ENCODE data around the gene RBM22. TPM values are rescaled to one million over a fixed set of nuclear protein-coding genes. Genes with fewer than 3 reads are reported as not detected.

Gene RBM22
- total and polyA plus RNA-seq, 2 of the 4 experiments (the other 2 are of a cell fraction), result 26.2 to 34.2 TPM

- intact Hi-C loops (cut with micrococcal nuclease) (no loop called here), in situ Hi-C loops (cut with MboI; ENCODE audit: low sequenced_read_pairs) (no loop called here), dilution Hi-C loops (cut with HindIII; ENCODE audit: low sequenced_read_pairs, unreplicated experiment) (no loop called here)
- Histone ChIP-seq H3K27ac (ENCODE audit: insufficient read depth, low read length) (no peak overlapping the region), H3K27me3 (ENCODE audit: control insufficient read depth, insufficient read depth, low read length) (no peaks in the 10 kb centered on the region), H3K9me3 (ENCODE audit: control insufficient read depth, insufficient read depth, low read length) (peaks cover 4% of the 10 kb centered on the region; the same call in 1 of the 2 replicates), H2BK20ac (ENCODE audit: low read depth, low read length) (no peak overlapping the region), H3K4me1 (ENCODE audit: control insufficient read depth, insufficient read depth, low read length) (no peaks in the 10 kb centered on the region), H3K79me1 (ENCODE audit: low read depth in 1 of 2, low read length in 2 of 2) (peaks cover 20 to 35% of the 10 kb centered on the region in 2 experiments), H3K4me3 (ENCODE audit: insufficient read depth, low read depth, low read length) (no peak overlapping the region), H2AK5ac (ENCODE audit: low read depth, low read length) (no peak overlapping the region), H3K14ac (replicated peaks; ENCODE audit: low read depth, low read length) (no peak overlapping the region), H4K91ac (ENCODE audit: insufficient read depth, low read depth, low read length) (no peak overlapping the region), H4K5ac (ENCODE audit: low read depth, low read length) (no peak overlapping the region), H3K36me3 (ENCODE audit: control insufficient read depth, insufficient read depth, low read length) (peaks cover 18% of the 10 kb centered on the region), H2BK120ac (ENCODE audit: low read depth, low read length) (no peak overlapping the region), H2AK9ac (replicated peaks; ENCODE audit: low read depth, low read length, poor library complexity) (no peak overlapping the region), H3K4me2 (ENCODE audit: low read depth, low read length) (no peak overlapping the region), H3K4ac (ENCODE audit: low read depth, low read length) (no peak overlapping the region), H3K23ac (ENCODE audit: low read depth, low read length) (no peak overlapping the region), H2BK5ac (ENCODE audit: low read depth, low read length, poor library complexity, severe bottlenecking) (no peak overlapping the region), H3K56ac (ENCODE audit: extremely low read depth, insufficient read depth, low read length) (no peak overlapping the region), H2BK15ac (ENCODE audit: low read depth, low read length) (no peak overlapping the region), H4K20me1 (ENCODE audit: insufficient read depth, low read length) (peaks cover 16% of the 10 kb centered on the region), H3K18ac (ENCODE audit: low read depth, low read length) (no peak overlapping the region), H3K9me1 (ENCODE audit: insufficient read depth, low read length) (no peaks in the 10 kb centered on the region; the same call in 1 of the 2 replicates), H2AFZ (replicated peaks; ENCODE audit: low read length, poor library complexity) (no peak overlapping the region), H3K9ac (ENCODE audit: low read depth, low read length) (no peak overlapping the region), H4K8ac (ENCODE audit: low read depth in 2 of 2, low read length in 2 of 2) (no peak overlapping the region)
- ATAC-seq (ENCODE audit: low read depth) (no peak), DNase-seq (no peak)
- 90% methylated on average over 2 of the region's 7 CpGs; no CpG with 5 or more reads in 1 of the 2 experiments for WGBS, 2 experiments (ENCODE audit: extremely low coverage in 2 of 2, insufficient read length in 1 of 2)
- BruUV-seq (replicated peaks), result no TSS peak
- ChIA-PET CTCF (interaction anchor here (0.7 kb wide), 1 partner anchor 176 kb away, joined by 4 read pairs; no protein-coding TSS in a partner anchor), POLR2A (ENCODE audit: unreplicated experiment) (no interaction called here)
- no peak for TF ChIP-seq RFX5 (IDR thresholded peaks at IDR 0.05; ENCODE audit: low read depth, low read length)
- no peak for TF ChIP-seq CEBPB (IDR thresholded peaks at IDR 0.05; ENCODE audit: low read depth, low read length)
- TF ChIP-seq, protein P1, sequence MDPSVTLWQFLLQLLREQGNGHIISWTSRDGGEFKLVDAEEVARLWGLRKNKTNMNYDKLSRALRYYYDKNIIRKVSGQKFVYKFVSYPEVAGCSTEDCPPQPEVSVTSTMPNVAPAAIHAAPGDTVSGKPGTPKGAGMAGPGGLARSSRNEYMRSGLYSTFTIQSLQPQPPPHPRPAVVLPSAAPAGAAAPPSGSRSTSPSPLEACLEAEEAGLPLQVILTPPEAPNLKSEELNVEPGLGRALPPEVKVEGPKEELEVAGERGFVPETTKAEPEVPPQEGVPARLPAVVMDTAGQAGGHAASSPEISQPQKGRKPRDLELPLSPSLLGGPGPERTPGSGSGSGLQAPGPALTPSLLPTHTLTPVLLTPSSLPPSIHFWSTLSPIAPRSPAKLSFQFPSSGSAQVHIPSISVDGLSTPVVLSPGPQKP (IDR thresholded peaks at IDR 0.05; ENCODE audit: borderline replicate concordance, low read depth, low read length), result no peak
- TF ChIP-seq MXI1 (IDR thresholded peaks at IDR 0.05; ENCODE audit: borderline replicate concordance, low read depth, low read length), result no peak
- TF ChIP-seq FOS (IDR thresholded peaks at IDR 0.05; ENCODE audit: low read depth, low read length), result no peak
- no peak for TF ChIP-seq CHD1 (IDR thresholded peaks at IDR 0.05; ENCODE audit: low read depth, low read length)
- no peak for TF ChIP-seq MAZ (IDR thresholded peaks at IDR 0.05; ENCODE audit: borderline replicate concordance, low read depth, low read length)
Measured at GRCh38 chr5:150738862-150739261, 38.0 kb upstream of the RBM22 start.

Measured in IMR-90 (cell line).